Mesothelial cell of epicardium (in vitro differentiated cells): Measurements from ENCODE around the gene HEPACAM2. TPM values are rescaled to one million over a fixed set of nuclear protein-coding genes. Genes with fewer than 3 reads are reported as not detected.

Experiments used
- DNase-seq, 2 experiments: peaks; one replicate each; pipeline ENCODE4 v3.0.0; 2021; ENCODE audit warnings: low spot score in 2 of 2; ENCODE audit not compliant: unreplicated experiment in 2 of 2
- H3K27ac Mint-ChIP-seq: 2 replicates; pipeline ENCODE4 v1.8.0; 2021; ENCODE audit warnings: mixed read lengths
- H3K27me3 Mint-ChIP-seq: 2 replicates; pipeline ENCODE4 v1.8.0; 2021; ENCODE audit warnings: low read depth, mixed read lengths
- H3K36me3 Mint-ChIP-seq: 2 replicates; pipeline ENCODE4 v1.8.0; 2021; ENCODE audit warnings: mixed read lengths
- H3K4me1 Mint-ChIP-seq: 2 replicates; pipeline ENCODE4 v1.8.0; 2021; ENCODE audit warnings: mixed read lengths
- H3K4me3 Mint-ChIP-seq: 2 replicates; pipeline ENCODE4 v1.8.0; 2021; ENCODE audit warnings: mild to moderate bottlenecking, moderate library complexity, mixed read lengths
- H3K9me3 Mint-ChIP-seq: 2 replicates; pipeline ENCODE4 v1.8.0; 2021; ENCODE audit warnings: mixed read lengths
- CTCF ChIP-seq: fragments of 200-600 bp; sonication (generic); IDR thresholded peaks from one replicate; pipeline ENCODE4 v1.5.0; 2021; ENCODE audit warnings: antibody characterized with exemption; ENCODE audit not compliant: unreplicated experiment
- total RNA-seq: library from RNA; stranded (reverse); gene quantifications from 3 replicates; pipeline ENCODE4 v1.2.1, GENCODE V29; 2021

The HEPACAM2 gene
- total RNA-seq, 1 donor from 2014 or later: not detected

GRCh38 chr7:93219868-93220267, 6.4 kb downstream of the HEPACAM2 start:
- no peaks in the 10 kb centered on the region for H3K9me3 Mint-ChIP-seq
- no peaks in the 10 kb centered on the region for H3K4me1 Mint-ChIP-seq
- peaks cover 30% of the 10 kb centered on the region for H3K27me3 Mint-ChIP-seq
- no peak for TF ChIP-seq CTCF
- no peak for DNase-seq
- no peak overlapping the region for H3K4me3 Mint-ChIP-seq
- no peaks in the 10 kb centered on the region for H3K36me3 Mint-ChIP-seq
- H3K27ac Mint-ChIP-seq: no peak overlapping the region

GRCh38 chr7:93218997-93219827, 7.1 kb downstream of the HEPACAM2 start:
- TF ChIP-seq CTCF: no peak
- peaks cover 31% of the 10 kb centered on the region for H3K27me3 Mint-ChIP-seq
- H3K4me1 Mint-ChIP-seq: no peaks in the 10 kb centered on the region
- no peak overlapping the region for H3K4me3 Mint-ChIP-seq
- no peaks in the 10 kb centered on the region for H3K36me3 Mint-ChIP-seq
- H3K9me3 Mint-ChIP-seq: no peaks in the 10 kb centered on the region
- no peak overlapping the region for H3K27ac Mint-ChIP-seq
- DNase-seq: no peak

- no peaks in the 10 kb centered on the region for H3K9me3 Mint-ChIP-seq
- no peak for TF ChIP-seq CTCF
- H3K27me3 Mint-ChIP-seq: peaks cover 76% of the 10 kb centered on the region
- H3K36me3 Mint-ChIP-seq: no peaks in the 10 kb centered on the region
- H3K4me1 Mint-ChIP-seq: no peaks in the 10 kb centered on the region
- DNase-seq: no peak
- H3K27ac Mint-ChIP-seq: no peak overlapping the region
- H3K4me3 Mint-ChIP-seq: no peak overlapping the region
Observed at GRCh38 chr7:93212881-93213280, 13.4 kb downstream of the HEPACAM2 start.

- Mint-ChIP-seq H3K4me3 (no peak overlapping the region), H3K27me3 (peaks cover 85% of the 10 kb centered on the region), H3K4me1 (no peaks in the 10 kb centered on the region), H3K36me3 (no peaks in the 10 kb centered on the region), H3K9me3 (no peaks in the 10 kb centered on the region), H3K27ac (no peak overlapping the region)
- TF ChIP-seq CTCF: no peak
- no peak for DNase-seq
Observed at GRCh38 chr7:93211228-93211818, 14.9 kb downstream of the HEPACAM2 start.

- TF ChIP-seq CTCF: no peak
- DNase-seq: no peak
- Mint-ChIP-seq H3K27ac (no peak overlapping the region), H3K4me3 (no peak overlapping the region), H3K9me3 (no peaks in the 10 kb centered on the region), H3K36me3 (no peaks in the 10 kb centered on the region), H3K4me1 (no peaks in the 10 kb centered on the region), H3K27me3 (peaks cover 82% of the 10 kb centered on the region)
Observed at GRCh38 chr7:93205046-93205445, 21.2 kb downstream of the HEPACAM2 start.
